ENCODE results near the gene AKAP3. TPM values are rescaled to one million over a fixed set of nuclear protein-coding genes. Genes with fewer than 3 reads are reported as not detected.
A peak's percentile ranks its signal among the peaks of the same experiment; 100 is the strongest.

Gene AKAP3
- total and polyA plus RNA-seq, 4 donors: 1.5 to 3.3 (median 2.6) TPM

- Histone ChIP-seq H3K27ac (ENCODE audit: low read depth, low read length) (no peak overlapping the region), H3K27me3 (ENCODE audit: control insufficient read depth, insufficient read depth, low read length) (no peaks in the 10 kb centered on the region), H3K9me3 (ENCODE audit: control insufficient read depth, insufficient read depth, low read length) (no peaks in the 10 kb centered on the region), H3K4me3 (ENCODE audit: low read depth, low read length) (no peak overlapping the region), H3K36me3 (ENCODE audit: control insufficient read depth, insufficient read depth, low read length) (no peaks in the 10 kb centered on the region), H3K4me1 (ENCODE audit: control insufficient read depth, insufficient read depth, low read length) (peaks cover 4% of the 10 kb centered on the region)
- 86% methylated on average over 6 of the region's 7 CpGs for WGBS (ENCODE audit: insufficient coverage)
- DNase-seq (ENCODE audit: low read depth in 4 of 6, low spot score in 6 of 6): no peak
Measured at GRCh38 chr12:4584896-4585295, 64.0 kb downstream of the AKAP3 start.

GRCh38 chr12:4584281-4584680 is 64.6 kb downstream of the AKAP3 start:
- no peak for DNase-seq (ENCODE audit: low read depth in 4 of 6, low spot score in 6 of 6)
- H3K4me1 ChIP-seq (ENCODE audit: control insufficient read depth, insufficient read depth, low read length): peaks cover 4% of the 10 kb centered on the region
- WGBS (ENCODE audit: insufficient coverage): 82% methylated on average over 4 of the region's 6 CpGs

GRCh38 chr12:4580281-4580688 is 68.6 kb downstream of the AKAP3 start:
- 83% methylated on average over 3 of the region's 3 CpGs for WGBS (ENCODE audit: insufficient coverage)
- peak in 1 of 6 donors; percentile 27 for DNase-seq (ENCODE audit: low read depth in 4 of 6, low spot score in 6 of 6)
- Histone ChIP-seq H3K36me3 (ENCODE audit: control insufficient read depth, insufficient read depth, low read length) (no peaks in the 10 kb centered on the region), H3K27me3 (ENCODE audit: control insufficient read depth, insufficient read depth, low read length) (no peaks in the 10 kb centered on the region), H3K4me3 (ENCODE audit: low read depth, low read length) (no peak overlapping the region), H3K27ac (ENCODE audit: low read depth, low read length) (no peak overlapping the region), H3K4me1 (ENCODE audit: control insufficient read depth, insufficient read depth, low read length) (peaks cover 4% of the 10 kb centered on the region), H3K9me3 (ENCODE audit: control insufficient read depth, insufficient read depth, low read length) (no peaks in the 10 kb centered on the region)

More at GRCh38 chr12:4584281-4584680, 64.6 kb downstream of the AKAP3 start:
- H3K36me3 ChIP-seq (ENCODE audit: control insufficient read depth, insufficient read depth, low read length): no peaks in the 10 kb centered on the region
- no peak overlapping the region for H3K4me3 ChIP-seq (ENCODE audit: low read depth, low read length)
- H3K9me3 ChIP-seq (ENCODE audit: control insufficient read depth, insufficient read depth, low read length): no peaks in the 10 kb centered on the region
- H3K27ac ChIP-seq (ENCODE audit: low read depth, low read length): no peak overlapping the region
- no peaks in the 10 kb centered on the region for H3K27me3 ChIP-seq (ENCODE audit: control insufficient read depth, insufficient read depth, low read length)

GRCh38 chr12:4579305-4580102 is 69.3 kb downstream of the AKAP3 start:
- Histone ChIP-seq H3K4me1 (ENCODE audit: control insufficient read depth, insufficient read depth, low read length) (peaks cover 4% of the 10 kb centered on the region), H3K9me3 (ENCODE audit: control insufficient read depth, insufficient read depth, low read length) (no peaks in the 10 kb centered on the region), H3K36me3 (ENCODE audit: control insufficient read depth, insufficient read depth, low read length) (no peaks in the 10 kb centered on the region), H3K4me3 (ENCODE audit: low read depth, low read length) (no peak overlapping the region), H3K27ac (ENCODE audit: low read depth, low read length) (no peak overlapping the region), H3K27me3 (ENCODE audit: control insufficient read depth, insufficient read depth, low read length) (no peaks in the 10 kb centered on the region)
- peak in 2 of 6 donors; percentile 13 to 35 for DNase-seq (ENCODE audit: low read depth in 4 of 6, low spot score in 6 of 6)
- WGBS (ENCODE audit: insufficient coverage): 42% methylated on average over 2 of the region's 8 CpGs

- Histone ChIP-seq H3K9me3 (ENCODE audit: control insufficient read depth, insufficient read depth, low read length) (no peaks in the 10 kb centered on the region), H3K4me3 (ENCODE audit: low read depth, low read length) (no peak overlapping the region), H3K27ac (ENCODE audit: low read depth, low read length) (no peak overlapping the region), H3K27me3 (ENCODE audit: control insufficient read depth, insufficient read depth, low read length) (no peaks in the 10 kb centered on the region), H3K4me1 (ENCODE audit: control insufficient read depth, insufficient read depth, low read length) (no peaks in the 10 kb centered on the region), H3K36me3 (ENCODE audit: control insufficient read depth, insufficient read depth, low read length) (no peaks in the 10 kb centered on the region)
- WGBS (ENCODE audit: insufficient coverage): 82% methylated on average over 2 of the region's 7 CpGs
- DNase-seq (ENCODE audit: low read depth in 4 of 6, low spot score in 6 of 6): no peak
Measured at GRCh38 chr12:4572680-4573079, 76.2 kb downstream of the AKAP3 start.

GRCh38 chr12:4569261-4569660 is 79.6 kb downstream of the AKAP3 start:
- Histone ChIP-seq H3K4me1 (ENCODE audit: control insufficient read depth, insufficient read depth, low read length) (no peaks in the 10 kb centered on the region), H3K36me3 (ENCODE audit: control insufficient read depth, insufficient read depth, low read length) (no peaks in the 10 kb centered on the region), H3K9me3 (ENCODE audit: control insufficient read depth, insufficient read depth, low read length) (no peaks in the 10 kb centered on the region), H3K4me3 (ENCODE audit: low read depth, low read length) (no peak overlapping the region), H3K27me3 (ENCODE audit: control insufficient read depth, insufficient read depth, low read length) (no peaks in the 10 kb centered on the region), H3K27ac (ENCODE audit: low read depth, low read length) (no peak overlapping the region)
- no peak for DNase-seq (ENCODE audit: low read depth in 4 of 6, low spot score in 6 of 6)
- WGBS (ENCODE audit: insufficient coverage): no CpG with 5 or more reads among the region's 4 CpGs

- Histone ChIP-seq H3K4me3 (ENCODE audit: low read depth, low read length) (no peak overlapping the region), H3K27me3 (ENCODE audit: control insufficient read depth, insufficient read depth, low read length) (no peaks in the 10 kb centered on the region), H3K36me3 (ENCODE audit: control insufficient read depth, insufficient read depth, low read length) (no peaks in the 10 kb centered on the region), H3K27ac (ENCODE audit: low read depth, low read length) (no peak overlapping the region), H3K9me3 (ENCODE audit: control insufficient read depth, insufficient read depth, low read length) (no peaks in the 10 kb centered on the region), H3K4me1 (ENCODE audit: control insufficient read depth, insufficient read depth, low read length) (peaks cover 3% of the 10 kb centered on the region)
- 100% methylated on average over 1 of the region's 3 CpGs for whole genome bisulfite sequencing (ENCODE audit: insufficient coverage)
- DNase-seq (ENCODE audit: low read depth in 4 of 6, low spot score in 6 of 6): peak in 1 of 6 donors; percentile 11
Measured at GRCh38 chr12:4567073-4567881, 81.6 kb downstream of the AKAP3 start.

GRCh38 chr12:4566474-4566873 is 82.4 kb downstream of the AKAP3 start:
- WGBS (ENCODE audit: insufficient coverage): 100% methylated on average over 1 of the region's 2 CpGs
- Histone ChIP-seq H3K27me3 (ENCODE audit: control insufficient read depth, insufficient read depth, low read length) (no peaks in the 10 kb centered on the region), H3K36me3 (ENCODE audit: control insufficient read depth, insufficient read depth, low read length) (no peaks in the 10 kb centered on the region), H3K4me1 (ENCODE audit: control insufficient read depth, insufficient read depth, low read length) (peaks cover 11% of the 10 kb centered on the region), H3K27ac (ENCODE audit: low read depth, low read length) (no peak overlapping the region), H3K4me3 (ENCODE audit: low read depth, low read length) (no peak overlapping the region), H3K9me3 (ENCODE audit: control insufficient read depth, insufficient read depth, low read length) (no peaks in the 10 kb centered on the region)
- DNase-seq (ENCODE audit: low read depth in 4 of 6, low spot score in 6 of 6): no peak
